HPDE6-E6E7 (cell line): Measurements from ENCODE around the gene TSHZ3.

ENCODE experiments used
- DNase-seq: peaks from one replicate; pipeline ENCODE4 v3.0.0; 2011; ENCODE audit warnings: missing footprints; ENCODE audit errors: extremely low spot score

Gene TSHZ3

GRCh38 chr19:31226151-31226935, 122.9 kb downstream of the TSHZ3 start:
- no peak for DNase-seq
